Smooth muscle cell (in vitro differentiated cells): ENCODE measurements around the gene SET. TPM values are rescaled to one million over a fixed set of nuclear protein-coding genes. Genes with fewer than 3 reads are reported as not detected.

ENCODE experiments used
- DNase-seq: peaks from one replicate; lab custom pipeline; 2025; ENCODE audit not compliant: unreplicated experiment; lab: John Stamatoyannopoulos, UW
- H2AFZ ChIP-seq: fragments of 200-600 bp; sonication (generic); 2 replicates; pipeline ENCODE4 v1.6.0; 2016; ENCODE audit warnings: antibody characterized with exemption, low read depth, mild to moderate bottlenecking
- H3F3A ChIP-seq: fragments of 200-600 bp; sonication (generic); 2 replicates; pipeline ENCODE4 v1.6.0; 2017; ENCODE audit warnings: antibody characterized with exemption, low read depth
- H3K27ac ChIP-seq: fragments of 200-600 bp; sonication (generic); 2 replicates; pipeline ENCODE4 v1.5.1; 2016; ENCODE audit warnings: low read depth, mild to moderate bottlenecking
- H3K27me3 ChIP-seq: fragments of 200-600 bp; sonication (generic); 2 replicates; pipeline ENCODE4 v1.6.1; 2016; ENCODE audit warnings: low read depth, mild to moderate bottlenecking
- H3K36me3 ChIP-seq: fragments of 200-600 bp; sonication (generic); 2 replicates; pipeline ENCODE4 v1.5.1; 2016; ENCODE audit warnings: low read depth
- H3K4me1 ChIP-seq: fragments of 200-600 bp; sonication (generic); 2 replicates; pipeline ENCODE4 v1.5.1; 2016; ENCODE audit warnings: low read depth
- H3K4me2 ChIP-seq: fragments of 200-600 bp; sonication (generic); 2 replicates; pipeline ENCODE4 v1.6.0; 2016; ENCODE audit warnings: mild to moderate bottlenecking
- H3K4me3 ChIP-seq: fragments of 200-600 bp; sonication (generic); 2 replicates; pipeline ENCODE4 v1.5.1; 2016; ENCODE audit warnings: mild to moderate bottlenecking
- H3K79me2 ChIP-seq: fragments of 200-600 bp; sonication (generic); 2 replicates; pipeline ENCODE4 v1.6.0; 2016; ENCODE audit warnings: low read depth, mild to moderate bottlenecking
- H3K9ac ChIP-seq: fragments of 200-600 bp; sonication (generic); 2 replicates; pipeline ENCODE4 v1.6.0; 2016; ENCODE audit warnings: low read depth
- H3K9me3 ChIP-seq: fragments of 200-600 bp; sonication (generic); replicated peaks from 2 replicates; pipeline ENCODE4 v1.5.1; 2016; ENCODE audit warnings: low read depth
- H4K20me1 ChIP-seq: fragments of 200-600 bp; sonication (generic); 2 replicates; pipeline ENCODE4 v1.6.0; 2016; ENCODE audit warnings: low read depth
- CTCF ChIP-seq: fragments of 200-600 bp; sonication (generic); IDR thresholded peaks from 2 replicates; pipeline ENCODE4 v1.5.1; 2017; ENCODE audit warnings: borderline replicate concordance, mild to moderate bottlenecking, antibody characterized with exemption; ENCODE audit not compliant: insufficient read depth, poor library complexity, severe bottlenecking
- WGBS: methylation state at CpG from one replicate; pipeline ENCODE4 v1.1.7; 2016; ENCODE audit warnings: low lambda C conversion rate; 5-methylcytosine and 5-hydroxymethylcytosine counted together
- polyA plus RNA-seq: library from polyadenylated mRNA; unstranded; fragments of >200 nt; fragmentation: Nextera tagmentation; extraction: Ambion mirVana; gene quantifications from 2 replicates; pipeline ENCODE4 v1.2.1, GENCODE V29; 2016
- total RNA-seq: library from RNA; depleted of rRNA; stranded (reverse); fragments of >200 nt; gene quantifications from 2 replicates; pipeline ENCODE4 v1.2.3, GENCODE V29; 2014

SET gene
- total and polyA plus RNA-seq, 2 experiments from 2014 or later, result 162 to 262 TPM

DNA sequence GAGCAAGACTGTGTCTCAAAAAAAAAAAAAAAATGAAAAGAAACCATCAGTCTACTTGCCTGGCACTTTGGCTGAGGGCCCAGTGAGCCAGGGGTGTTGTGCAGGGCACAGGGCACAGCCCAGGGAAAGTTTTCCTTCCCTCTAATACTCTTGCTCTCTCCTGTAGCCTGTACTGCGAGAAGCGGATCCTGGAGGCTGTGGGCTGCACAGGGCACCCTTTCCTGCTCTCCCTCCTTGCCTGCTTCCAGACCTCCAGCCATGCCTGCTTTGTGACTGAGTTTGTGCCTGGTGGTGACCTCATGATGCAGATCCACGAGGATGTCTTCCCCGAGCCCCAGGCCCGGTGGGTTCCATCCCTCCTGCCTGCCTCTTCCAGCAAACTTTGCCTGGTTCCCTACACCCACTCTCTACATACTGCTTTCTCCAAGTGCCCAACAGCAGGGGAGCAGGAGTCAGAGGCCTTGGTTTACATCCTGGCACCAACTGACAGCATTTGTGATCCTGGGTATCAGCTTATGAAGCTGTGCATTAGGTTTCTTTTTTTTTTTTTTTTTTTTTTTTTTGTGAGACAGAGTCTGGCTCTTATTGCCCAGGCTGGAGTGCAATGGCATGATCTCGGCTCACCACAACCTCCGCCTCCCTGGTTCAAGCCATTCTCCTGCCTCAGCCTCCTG is 27.7 kb downstream of the SET start:
- no peak overlapping the region for H3K4me3 ChIP-seq
- TF ChIP-seq CTCF, result no peak
- no peak for DNase-seq

GRCh38 chr9:128718047-128718446 is 29.0 kb downstream of the SET start:
- WGBS, result 96% methylated on average over 6 of the region's 8 CpGs
- Histone ChIP-seq H3K9me3 (no peaks in the 10 kb centered on the region), H3K27ac (no peak overlapping the region), H3K36me3 (no peaks in the 10 kb centered on the region), H2AFZ (no peak overlapping the region), H3K4me3 (no peak overlapping the region), H3F3A (no peaks in the 10 kb centered on the region), H3K9ac (no peak overlapping the region), H3K27me3 (no peaks in the 10 kb centered on the region), H4K20me1 (no peaks in the 10 kb centered on the region), H3K4me1 (no peaks in the 10 kb centered on the region), H3K79me2 (no peaks in the 10 kb centered on the region), H3K4me2 (no peak overlapping the region)
- DNase-seq, result no peak
- no peak for TF ChIP-seq CTCF

More for the DNA sequence above, 27.7 kb downstream of the SET start:
- no peaks in the 10 kb centered on the region for H3K9me3 ChIP-seq
- H3K9ac ChIP-seq, result no peak overlapping the region
- no peaks in the 10 kb centered on the region for H3K79me2 ChIP-seq
- H2AFZ ChIP-seq, result no peak overlapping the region
- 93% methylated on average over 7 of the region's 7 CpGs for WGBS
- H3K36me3 ChIP-seq, result no peaks in the 10 kb centered on the region
- no peaks in the 10 kb centered on the region for H3K27me3 ChIP-seq
- no peaks in the 10 kb centered on the region for H4K20me1 ChIP-seq
- no peaks in the 10 kb centered on the region for H3K4me1 ChIP-seq
- no peak overlapping the region for H3K4me2 ChIP-seq
- no peak overlapping the region for H3K27ac ChIP-seq
- H3F3A ChIP-seq, result no peaks in the 10 kb centered on the region

- DNase-seq, result no peak
- Histone ChIP-seq H3F3A (no peaks in the 10 kb centered on the region), H3K79me2 (no peaks in the 10 kb centered on the region), H3K27me3 (no peaks in the 10 kb centered on the region), H3K36me3 (no peaks in the 10 kb centered on the region), H3K9me3 (no peaks in the 10 kb centered on the region), H3K9ac (no peak overlapping the region), H3K4me1 (no peaks in the 10 kb centered on the region), H3K4me3 (no peak overlapping the region), H3K4me2 (no peak overlapping the region), H4K20me1 (no peaks in the 10 kb centered on the region), H3K27ac (no peak overlapping the region), H2AFZ (no peak overlapping the region)
- WGBS, result 95% methylated on average over 5 of the region's 5 CpGs
- no peak for TF ChIP-seq CTCF
Observed at GRCh38 chr9:128718475-128718874, 29.5 kb downstream of the SET start.
